ENCODE measurements around the gene CKM.

The CKM gene

GRCh38 chr19:45296355-45296754 is 26.3 kb downstream of the CKM start:
- no peak overlapping the region for H3K27ac ChIP-seq
- TF ChIP-seq ZFX (IDR thresholded peaks at IDR 0.05) (no peak), CTCF (conservative IDR thresholded peaks at IDR 0.05) (no peak)

- H3K27ac ChIP-seq = no peak overlapping the region
- no peak for TF ChIP-seq CTCF (conservative IDR thresholded peaks at IDR 0.05)
Measured at GRCh38 chr19:45295873-45296272, 26.8 kb downstream of the CKM start.

GRCh38 chr19:45294291-45295029 is 28.2 kb downstream of the CKM start:
- H3K27ac ChIP-seq = no peak overlapping the region
- TF ChIP-seq ZFX (IDR thresholded peaks at IDR 0.05) = no peak
- no peak for TF ChIP-seq CTCF (conservative IDR thresholded peaks at IDR 0.05)

GRCh38 chr19:45293682-45294081 is 29.0 kb downstream of the CKM start:
- H3K27ac ChIP-seq = no peak overlapping the region
- TF ChIP-seq ZFX (IDR thresholded peaks at IDR 0.05) = no peak
- no peak for TF ChIP-seq CTCF (conservative IDR thresholded peaks at IDR 0.05)

- no peak overlapping the region for H3K27ac ChIP-seq
- TF ChIP-seq CTCF (conservative IDR thresholded peaks at IDR 0.05) (no peak), ZFX (IDR thresholded peaks at IDR 0.05) (no peak)
Measured at GRCh38 chr19:45291834-45292233, 30.8 kb downstream of the CKM start.

GRCh38 chr19:45290381-45290931 is 32.2 kb downstream of the CKM start:
- H3K27ac ChIP-seq = no peak overlapping the region
- TF ChIP-seq ZFX (IDR thresholded peaks at IDR 0.05) (no peak), CTCF (conservative IDR thresholded peaks at IDR 0.05) (no peak)

GRCh38 chr19:45283443-45284033 is 39.1 kb downstream of the CKM start:
- TF ChIP-seq ZFX (IDR thresholded peaks at IDR 0.05) = no peak
- no peak for TF ChIP-seq CTCF (conservative IDR thresholded peaks at IDR 0.05)
- no peak overlapping the region for H3K27ac ChIP-seq

All from C4-2B (cell line).